K562 (cell line): ENCODE results near the gene SH3PXD2B. TPM values are rescaled to one million over a fixed set of nuclear protein-coding genes. Genes with fewer than 3 reads are reported as not detected.

Experiments used
- TFE3 ChIP-seq: fragments of 450-650 bp; formaldehyde crosslinking; IDR thresholded peaks from 2 replicates; pipeline ENCODE4 v1.4.0; 2020; ENCODE audit warnings: mild to moderate bottlenecking, mixed read lengths
- polyA plus RNA-seq, 8 experiments: library from polyadenylated mRNA; depleted of rRNA in 4 of 8; stranded (reverse) in 5 of 8; unstranded in 3 of 8; fragments of >200 nt; fragmentation: Nextera tagmentation in 2 of 8; fragmentation: Illumina TruSeq in 1 of 8; extraction: Ambion mirVana in 2 of 8; extraction: Trizol in 1 of 8; gene quantifications; 2 replicates each; pipeline versions ENCODE4 v1.2.1 to v1.2.3, GENCODE V29; 2011 to 2014; ENCODE audit warnings: inconsistent platforms in 1 of 8, missing spikeins in 1 of 8
- total RNA-seq, 7 experiments: library from RNA; depleted of rRNA in 6 of 7; stranded (reverse); fragments of >200 nt in 6 of 7; fragmentation: Illumina TruSeq in 2 of 7; extraction: Trizol in 2 of 7; gene quantifications; 2 replicates each; pipeline versions ENCODE4 v1.2.1 to v1.2.3, GENCODE V29; 2011 to 2021; ENCODE audit warnings: low replicate concordance in 1 of 7
- TF ChIP-seq, protein P1 (sequence below): sonication (generic); formaldehyde crosslinking; IDR thresholded peaks from 2 replicates; pipeline ENCODE4 v1.5.0; 2020; ENCODE audit warnings: missing genetic modification reagents
- TF ChIP-seq, protein P2 (sequence below), 2 experiments: fragments of 450-650 bp; conservative IDR thresholded peaks; 2 replicates each; pipeline ENCODE4 v1.6.1; 2017; ENCODE audit warnings: mild to moderate bottlenecking in 2 of 2, moderate library complexity in 2 of 2

Gene SH3PXD2B
- total and polyA plus RNA-seq, 9 of the 15 experiments (the other 6 are each of a cell fraction or from before 2014, with no cell fraction given) = 0.04 to 0.66 (median 0.19) TPM

DNA sequence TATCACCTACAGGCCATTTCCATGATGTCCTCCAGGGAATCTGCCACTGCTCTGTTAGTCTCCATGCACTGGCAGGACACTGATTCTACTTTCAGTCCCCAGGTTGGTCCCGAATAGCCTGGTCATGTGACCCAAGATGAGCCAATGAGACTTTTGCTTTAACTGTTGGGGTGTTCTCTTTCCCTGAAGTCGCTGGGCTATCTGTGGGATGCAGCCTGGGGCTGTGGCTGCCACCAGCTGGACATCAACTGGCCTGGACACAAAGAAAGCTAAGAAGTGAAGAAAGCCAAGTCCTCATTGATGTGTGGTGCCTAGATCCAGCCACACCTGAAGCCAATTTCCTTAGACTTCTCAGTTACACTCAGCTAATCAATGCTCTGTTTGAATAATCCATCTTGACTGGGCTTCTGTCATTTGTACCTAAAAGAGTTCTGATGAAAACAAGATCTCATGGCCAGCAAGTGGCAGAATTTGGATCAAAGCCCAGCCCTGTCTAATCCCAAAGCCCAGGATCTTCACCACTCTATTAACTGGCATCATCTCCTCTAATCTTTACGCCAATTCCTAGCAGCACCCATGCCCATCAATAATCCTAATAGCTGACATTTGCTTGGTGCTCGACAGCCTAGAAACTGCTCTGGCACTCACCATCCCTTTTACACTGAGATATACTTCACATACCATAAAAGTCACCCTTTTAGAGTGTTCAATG, 37.0 kb downstream of the SH3PXD2B start (continued):
- peak; percentile 83 for TF ChIP-seq TFE3 (CRISPR knock-in tag)
- TF ChIP-seq, protein P1, sequence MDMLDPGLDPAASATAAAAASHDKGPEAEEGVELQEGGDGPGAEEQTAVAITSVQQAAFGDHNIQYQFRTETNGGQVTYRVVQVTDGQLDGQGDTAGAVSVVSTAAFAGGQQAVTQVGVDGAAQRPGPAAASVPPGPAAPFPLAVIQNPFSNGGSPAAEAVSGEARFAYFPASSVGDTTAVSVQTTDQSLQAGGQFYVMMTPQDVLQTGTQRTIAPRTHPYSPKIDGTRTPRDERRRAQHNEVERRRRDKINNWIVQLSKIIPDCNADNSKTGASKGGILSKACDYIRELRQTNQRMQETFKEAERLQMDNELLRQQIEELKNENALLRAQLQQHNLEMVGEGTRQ (CRISPR knock-in tag) = peak; percentile 64
- TF ChIP-seq, protein P2, sequence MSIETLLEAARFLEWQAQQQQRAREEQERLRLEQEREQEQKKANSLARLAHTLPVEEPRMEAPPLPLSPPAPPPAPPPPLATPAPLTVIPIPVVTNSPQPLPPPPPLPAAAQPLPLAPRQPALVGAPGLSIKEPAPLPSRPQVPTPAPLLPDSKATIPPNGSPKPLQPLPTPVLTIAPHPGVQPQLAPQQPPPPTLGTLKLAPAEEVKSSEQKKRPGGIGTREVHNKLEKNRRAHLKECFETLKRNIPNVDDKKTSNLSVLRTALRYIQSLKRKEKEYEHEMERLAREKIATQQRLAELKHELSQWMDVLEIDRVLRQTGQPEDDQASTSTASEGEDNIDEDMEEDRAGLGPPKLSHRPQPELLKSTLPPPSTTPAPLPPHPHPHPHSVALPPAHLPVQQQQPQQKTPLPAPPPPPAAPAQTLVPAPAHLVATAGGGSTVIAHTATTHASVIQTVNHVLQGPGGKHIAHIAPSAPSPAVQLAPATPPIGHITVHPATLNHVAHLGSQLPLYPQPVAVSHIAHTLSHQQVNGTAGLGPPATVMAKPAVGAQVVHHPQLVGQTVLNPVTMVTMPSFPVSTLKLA (conservative IDR thresholded peaks at IDR 0.05) = no peak
